22Rv1 (cell line): Measurements from ENCODE around the gene PAK5.

Experiments
- ZFX ChIP-seq: fragments of 450-650 bp; IDR thresholded peaks from 2 replicates; pipeline ENCODE4 v1.6.1; 2017; ENCODE audit warnings: antibody characterized with exemption, borderline replicate concordance
- TF ChIP-seq, protein P1 (sequence below): fragments of 450-650 bp; IDR thresholded peaks from 2 replicates; pipeline ENCODE4 v1.5.1; 2017; ENCODE audit warnings: mild to moderate bottlenecking

GRCh38 chr20:9578594-9578993, 260.3 kb downstream of the PAK5 start:
- TF ChIP-seq, protein P1, sequence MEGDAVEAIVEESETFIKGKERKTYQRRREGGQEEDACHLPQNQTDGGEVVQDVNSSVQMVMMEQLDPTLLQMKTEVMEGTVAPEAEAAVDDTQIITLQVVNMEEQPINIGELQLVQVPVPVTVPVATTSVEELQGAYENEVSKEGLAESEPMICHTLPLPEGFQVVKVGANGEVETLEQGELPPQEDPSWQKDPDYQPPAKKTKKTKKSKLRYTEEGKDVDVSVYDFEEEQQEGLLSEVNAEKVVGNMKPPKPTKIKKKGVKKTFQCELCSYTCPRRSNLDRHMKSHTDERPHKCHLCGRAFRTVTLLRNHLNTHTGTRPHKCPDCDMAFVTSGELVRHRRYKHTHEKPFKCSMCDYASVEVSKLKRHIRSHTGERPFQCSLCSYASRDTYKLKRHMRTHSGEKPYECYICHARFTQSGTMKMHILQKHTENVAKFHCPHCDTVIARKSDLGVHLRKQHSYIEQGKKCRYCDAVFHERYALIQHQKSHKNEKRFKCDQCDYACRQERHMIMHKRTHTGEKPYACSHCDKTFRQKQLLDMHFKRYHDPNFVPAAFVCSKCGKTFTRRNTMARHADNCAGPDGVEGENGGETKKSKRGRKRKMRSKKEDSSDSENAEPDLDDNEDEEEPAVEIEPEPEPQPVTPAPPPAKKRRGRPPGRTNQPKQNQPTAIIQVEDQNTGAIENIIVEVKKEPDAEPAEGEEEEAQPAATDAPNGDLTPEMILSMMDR: no peak
- TF ChIP-seq ZFX: no peak
